GM21526 (cell line): ENCODE data around the gene ADAP1.

Experiments used
- ATAC-seq: cut with Tn5 transposase; IDR thresholded peaks from one replicate; pipeline ENCODE4 v1.9.1; 2021; ENCODE audit warnings: moderate library complexity; ENCODE audit not compliant: unreplicated experiment, low FRiP score

The ADAP1 gene

GRCh38 chr7:913736-914520 lies 40.6 kb downstream of the ADAP1 start:
- no peak for ATAC-seq

GRCh38 chr7:911791-912480 lies 42.5 kb downstream of the ADAP1 start:
- ATAC-seq, result no peak

- ATAC-seq, result no peak
Observed at GRCh38 chr7:910931-911431, 43.5 kb downstream of the ADAP1 start.

- no peak for ATAC-seq
Observed at GRCh38 chr7:910441-910861, 44.0 kb downstream of the ADAP1 start.

- ATAC-seq, result no peak
Observed at GRCh38 chr7:909358-910329, 44.8 kb downstream of the ADAP1 start.

- ATAC-seq, result peak; percentile 63
Observed at GRCh38 chr7:908591-909357, 45.7 kb downstream of the ADAP1 start.

GRCh38 chr7:908159-908581 lies 46.3 kb downstream of the ADAP1 start:
- ATAC-seq, result no peak

GRCh38 chr7:907158-907980 lies 47.1 kb downstream of the ADAP1 start:
- no peak for ATAC-seq

GRCh38 chr7:906776-907157 lies 47.7 kb downstream of the ADAP1 start:
- ATAC-seq, result no peak

GRCh38 chr7:904847-905246 lies 49.6 kb downstream of the ADAP1 start:
- no peak for ATAC-seq

- ATAC-seq, result no peak
Observed at GRCh38 chr7:903921-904755, 50.3 kb downstream of the ADAP1 start.

GRCh38 chr7:902996-903395 lies 51.5 kb downstream of the ADAP1 start:
- no peak for ATAC-seq

- no peak for ATAC-seq
Observed at GRCh38 chr7:901388-902154, 52.9 kb downstream of the ADAP1 start.

GRCh38 chr7:901041-901387 lies 53.5 kb downstream of the ADAP1 start:
- ATAC-seq, result no peak

- no peak for ATAC-seq
Observed at GRCh38 chr7:900331-901040, 54.0 kb downstream of the ADAP1 start.

- no peak for ATAC-seq
Observed at GRCh38 chr7:899806-900205, 54.7 kb downstream of the ADAP1 start.
